ENCODE results near the gene F7.

Gene F7

DNA sequence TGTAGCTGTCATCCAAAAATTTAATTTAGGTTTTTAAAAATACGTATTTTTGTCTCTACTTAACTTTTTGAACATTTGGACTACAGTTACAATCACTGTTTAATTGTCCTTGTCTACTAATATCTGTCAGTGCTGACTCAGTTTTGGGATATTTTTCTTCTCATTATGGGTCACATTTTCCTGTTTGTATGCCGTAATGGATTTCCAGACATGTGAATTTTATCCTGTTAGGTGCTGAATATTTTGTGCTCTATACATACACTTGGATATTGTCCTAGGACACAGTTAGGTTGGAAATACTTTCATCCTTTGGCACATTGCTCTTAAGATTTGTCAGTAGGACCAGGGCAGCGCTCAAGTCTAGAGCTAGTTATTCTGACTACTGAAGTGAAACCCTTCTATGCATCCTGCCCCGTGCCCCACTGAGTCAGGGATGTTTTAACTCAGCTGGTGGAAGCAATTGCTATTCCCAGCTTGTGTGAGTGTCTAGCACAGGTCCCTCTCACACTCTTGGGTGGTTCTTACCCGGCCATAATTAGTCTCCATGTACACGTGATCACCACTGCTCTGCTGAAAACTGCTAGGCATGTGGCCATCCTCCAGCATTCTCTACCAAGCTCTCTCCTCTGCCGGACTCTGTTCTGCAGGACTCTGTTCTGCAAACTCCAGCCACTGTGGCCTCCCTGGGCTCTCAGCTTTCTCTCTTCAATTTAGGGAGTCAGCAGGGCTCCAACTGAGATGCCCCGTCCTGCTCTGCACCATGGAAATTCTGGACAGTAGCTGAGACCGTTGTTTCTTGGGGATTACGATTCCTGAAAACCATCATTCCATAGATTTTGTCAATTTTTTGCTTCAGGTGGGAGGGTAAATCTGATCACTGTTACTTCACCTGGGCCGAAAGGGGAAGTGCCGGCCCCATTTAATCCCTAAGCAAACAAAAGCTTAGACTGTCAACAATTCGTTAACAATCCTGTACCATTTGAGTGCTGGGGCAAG, 64.0 kb downstream of the F7 start:
- H3K4me3 ChIP-seq (ENCODE audit: low read length): no peak overlapping the region
- peaks cover 29% of the 10 kb centered on the region for H3K36me3 ChIP-seq (ENCODE audit: control insufficient read depth, low read depth, low read length)
- H3K27me3 ChIP-seq (ENCODE audit: control insufficient read depth, insufficient read depth, low read length): no peaks in the 10 kb centered on the region
- H3K4me1 ChIP-seq (ENCODE audit: control insufficient read depth, low read depth, low read length): no peaks in the 10 kb centered on the region
- H3K9ac ChIP-seq (ENCODE audit: low read length): no peak overlapping the region
- no peak overlapping the region for H3K27ac ChIP-seq (ENCODE audit: low read length)
- no peaks in the 10 kb centered on the region for H3K9me3 ChIP-seq (ENCODE audit: control insufficient read depth, low read depth, low read length)
